ENCODE measurements around the gene APRT. TPM values are rescaled to one million over a fixed set of nuclear protein-coding genes. Genes with fewer than 3 reads are reported as not detected.

Gene APRT
- total and polyA plus RNA-seq, 10 of the 15 experiments (the other 5 are each of a cell fraction or from before 2014, with no cell fraction given), result 30.6 to 495 (median 166) TPM

- TF ChIP-seq, protein P1, sequence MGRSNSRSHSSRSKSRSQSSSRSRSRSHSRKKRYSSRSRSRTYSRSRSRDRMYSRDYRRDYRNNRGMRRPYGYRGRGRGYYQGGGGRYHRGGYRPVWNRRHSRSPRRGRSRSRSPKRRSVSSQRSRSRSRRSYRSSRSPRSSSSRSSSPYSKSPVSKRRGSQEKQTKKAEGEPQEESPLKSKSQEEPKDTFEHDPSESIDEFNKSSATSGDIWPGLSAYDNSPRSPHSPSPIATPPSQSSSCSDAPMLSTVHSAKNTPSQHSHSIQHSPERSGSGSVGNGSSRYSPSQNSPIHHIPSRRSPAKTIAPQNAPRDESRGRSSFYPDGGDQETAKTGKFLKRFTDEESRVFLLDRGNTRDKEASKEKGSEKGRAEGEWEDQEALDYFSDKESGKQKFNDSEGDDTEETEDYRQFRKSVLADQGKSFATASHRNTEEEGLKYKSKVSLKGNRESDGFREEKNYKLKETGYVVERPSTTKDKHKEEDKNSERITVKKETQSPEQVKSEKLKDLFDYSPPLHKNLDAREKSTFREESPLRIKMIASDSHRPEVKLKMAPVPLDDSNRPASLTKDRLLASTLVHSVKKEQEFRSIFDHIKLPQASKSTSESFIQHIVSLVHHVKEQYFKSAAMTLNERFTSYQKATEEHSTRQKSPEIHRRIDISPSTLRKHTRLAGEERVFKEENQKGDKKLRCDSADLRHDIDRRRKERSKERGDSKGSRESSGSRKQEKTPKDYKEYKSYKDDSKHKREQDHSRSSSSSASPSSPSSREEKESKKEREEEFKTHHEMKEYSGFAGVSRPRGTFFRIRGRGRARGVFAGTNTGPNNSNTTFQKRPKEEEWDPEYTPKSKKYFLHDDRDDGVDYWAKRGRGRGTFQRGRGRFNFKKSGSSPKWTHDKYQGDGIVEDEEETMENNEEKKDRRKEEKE (IDR thresholded peaks at IDR 0.05), result no peak
- TF ChIP-seq, protein P2, sequence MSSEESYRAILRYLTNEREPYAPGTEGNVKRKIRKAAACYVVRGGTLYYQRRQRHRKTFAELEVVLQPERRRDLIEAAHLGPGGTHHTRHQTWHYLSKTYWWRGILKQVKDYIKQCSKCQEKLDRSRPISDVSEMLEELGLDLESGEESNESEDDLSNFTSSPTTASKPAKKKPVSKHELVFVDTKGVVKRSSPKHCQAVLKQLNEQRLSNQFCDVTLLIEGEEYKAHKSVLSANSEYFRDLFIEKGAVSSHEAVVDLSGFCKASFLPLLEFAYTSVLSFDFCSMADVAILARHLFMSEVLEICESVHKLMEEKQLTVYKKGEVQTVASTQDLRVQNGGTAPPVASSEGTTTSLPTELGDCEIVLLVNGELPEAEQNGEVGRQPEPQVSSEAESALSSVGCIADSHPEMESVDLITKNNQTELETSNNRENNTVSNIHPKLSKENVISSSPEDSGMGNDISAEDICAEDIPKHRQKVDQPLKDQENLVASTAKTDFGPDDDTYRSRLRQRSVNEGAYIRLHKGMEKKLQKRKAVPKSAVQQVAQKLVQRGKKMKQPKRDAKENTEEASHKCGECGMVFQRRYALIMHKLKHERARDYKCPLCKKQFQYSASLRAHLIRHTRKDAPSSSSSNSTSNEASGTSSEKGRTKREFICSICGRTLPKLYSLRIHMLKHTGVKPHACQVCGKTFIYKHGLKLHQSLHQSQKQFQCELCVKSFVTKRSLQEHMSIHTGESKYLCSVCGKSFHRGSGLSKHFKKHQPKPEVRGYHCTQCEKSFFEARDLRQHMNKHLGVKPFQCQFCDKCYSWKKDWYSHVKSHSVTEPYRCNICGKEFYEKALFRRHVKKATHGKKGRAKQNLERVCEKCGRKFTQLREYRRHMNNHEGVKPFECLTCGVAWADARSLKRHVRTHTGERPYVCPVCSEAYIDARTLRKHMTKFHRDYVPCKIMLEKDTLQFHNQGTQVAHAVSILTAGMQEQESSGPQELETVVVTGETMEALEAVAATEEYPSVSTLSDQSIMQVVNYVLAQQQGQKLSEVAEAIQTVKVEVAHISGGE (CRISPR knock-in tag; IDR thresholded peaks at IDR 0.05), result no peak
- TF ChIP-seq RAD51 (IDR thresholded peaks at IDR 0.05), result no peak
These were observed 24.0 kb downstream of the APRT start (continued) for GRCh38 chr16:88787579-88788314.

All from GM12878 (cell line).